Ishikawa (cell line): ENCODE measurements around the gene STARD7.

ENCODE experiments used
- CEBPB ChIP-seq: IDR thresholded peaks from 2 replicates; pipeline ENCODE4 v1.6.1; 2012
- CREB1 ChIP-seq: IDR thresholded peaks from 2 replicates; pipeline ENCODE4 v1.6.1; 2012; ENCODE audit warnings: low read depth
- EGR1 ChIP-seq: IDR thresholded peaks from 2 replicates; pipeline ENCODE4 v1.6.1; 2012
- EP300 ChIP-seq: IDR thresholded peaks from 2 replicates; pipeline ENCODE4 v1.6.1; 2012; ENCODE audit warnings: borderline replicate concordance
- FOXM1 ChIP-seq: IDR thresholded peaks from 2 replicates; pipeline ENCODE4 v1.6.1; 2012; ENCODE audit warnings: low read depth, borderline replicate concordance
- MAX ChIP-seq: IDR thresholded peaks from 2 replicates; pipeline ENCODE4 v1.6.1; 2012
- NFIC ChIP-seq: IDR thresholded peaks from 2 replicates; pipeline ENCODE4 v1.6.1; 2012
- RAD21 ChIP-seq: IDR thresholded peaks from 2 replicates; pipeline ENCODE4 v1.6.1; 2012; ENCODE audit warnings: low read depth
- REST ChIP-seq: IDR thresholded peaks from 2 replicates; pipeline ENCODE4 v1.6.1; 2012; ENCODE audit warnings: low read depth, mild to moderate bottlenecking
- TAF1 ChIP-seq: IDR thresholded peaks from 2 replicates; pipeline ENCODE4 v1.6.1; 2012; ENCODE audit warnings: low read depth, mild to moderate bottlenecking
- TCF12 ChIP-seq: IDR thresholded peaks from 2 replicates; pipeline ENCODE4 v1.6.1; 2012; ENCODE audit warnings: low read depth
- TEAD4 ChIP-seq: IDR thresholded peaks from 2 replicates; pipeline ENCODE4 v1.6.1; 2012
- USF1 ChIP-seq: IDR thresholded peaks from 2 replicates; pipeline ENCODE4 v1.6.1; 2012
- YY1 ChIP-seq: IDR thresholded peaks from 2 replicates; pipeline ENCODE4 v1.6.1; 2012; ENCODE audit warnings: low read depth
- ZBTB7A ChIP-seq: IDR thresholded peaks from 2 replicates; pipeline ENCODE4 v1.6.1; 2012; ENCODE audit warnings: low read depth

The STARD7 gene

GRCh38 chr2:96239745-96240264 is 31.2 kb upstream of the STARD7 start:
- TF ChIP-seq FOXM1 (no peak), USF1 (no peak), YY1 (no peak), REST (no peak), NFIC (no peak), TEAD4 (no peak), ZBTB7A (no peak), RAD21 (no peak), EP300 (no peak), MAX (no peak)

- TF ChIP-seq CEBPB (no peak), TEAD4 (no peak), NFIC (no peak), CREB1 (no peak), REST (no peak), RAD21 (no peak), EGR1 (no peak), MAX (no peak), FOXM1 (no peak), TCF12 (no peak), YY1 (no peak), ZBTB7A (no peak), USF1 (no peak), TAF1 (no peak), EP300 (no peak)
Observed at GRCh38 chr2:96239091-96239490, 30.5 kb upstream of the STARD7 start.

- no peak for TF ChIP-seq CEBPB
- TF ChIP-seq EP300, result no peak
- no peak for TF ChIP-seq EGR1
- TF ChIP-seq YY1, result no peak
- TF ChIP-seq TAF1, result no peak
- TF ChIP-seq RAD21, result no peak
- TF ChIP-seq MAX, result no peak
- TF ChIP-seq TEAD4, result no peak
- no peak for TF ChIP-seq NFIC
- no peak for TF ChIP-seq TCF12
- TF ChIP-seq CREB1, result no peak
- no peak for TF ChIP-seq REST
- TF ChIP-seq ZBTB7A, result no peak
- TF ChIP-seq USF1, result no peak
- no peak for TF ChIP-seq FOXM1
Observed at GRCh38 chr2:96238266-96238665, 29.6 kb upstream of the STARD7 start.

- TF ChIP-seq EP300 (no peak), FOXM1 (no peak), NFIC (no peak), TEAD4 (no peak), MAX (no peak), CREB1 (no peak), USF1 (no peak), YY1 (no peak)
Observed at GRCh38 chr2:96236882-96237281, 28.3 kb upstream of the STARD7 start.
